NCI-H524 treated with DMSO at 0.1 percent for 48 hours (cell line): ENCODE results near the gene PRDX4.
"Not testable (repeated sequence)": the region's sequence is repeated elsewhere in the genome, so short reads cannot be mapped to it uniquely, and the experiment has no call there.

Experiments
- DNase-seq: peaks from one replicate; lab custom pipeline; 2025; lab: John Stamatoyannopoulos, UW

PRDX4 gene

GRCh38 chrX:23673108-23673507 lies 5.8 kb downstream of the PRDX4 start:
- DNase-seq = no peak

- not testable (repeated sequence) for DNase-seq
These were observed 9.2 kb downstream of the PRDX4 start for GRCh38 chrX:23676486-23676885.

- DNase-seq = no peak
These were observed 24.9 kb downstream of the PRDX4 start for GRCh38 chrX:23692166-23692565.

DNA sequence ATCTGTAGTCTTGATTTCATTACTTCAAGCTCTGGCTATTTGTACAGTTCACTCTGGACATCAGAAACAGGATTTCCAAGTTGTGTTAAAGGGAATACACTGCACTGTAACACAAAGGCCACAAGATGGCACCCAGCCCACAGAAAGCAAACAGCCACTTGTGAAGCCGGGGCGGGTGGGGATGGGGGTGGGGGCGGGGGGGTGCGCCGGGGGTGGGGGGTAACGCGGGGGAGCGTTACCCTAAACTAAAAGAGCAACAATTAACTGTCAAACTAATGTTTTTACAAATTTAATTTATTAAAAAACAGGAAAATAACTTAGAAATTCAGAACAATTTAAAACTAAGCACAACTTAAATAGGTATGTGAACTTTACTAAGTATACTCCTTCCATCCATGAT lies 27.3 kb downstream of the PRDX4 start:
- DNase-seq = no peak

GRCh38 chrX:23699636-23700194 lies 32.4 kb downstream of the PRDX4 start:
- DNase-seq = no peak

GRCh38 chrX:23704673-23705206 lies 37.4 kb downstream of the PRDX4 start:
- no peak for DNase-seq

DNA sequence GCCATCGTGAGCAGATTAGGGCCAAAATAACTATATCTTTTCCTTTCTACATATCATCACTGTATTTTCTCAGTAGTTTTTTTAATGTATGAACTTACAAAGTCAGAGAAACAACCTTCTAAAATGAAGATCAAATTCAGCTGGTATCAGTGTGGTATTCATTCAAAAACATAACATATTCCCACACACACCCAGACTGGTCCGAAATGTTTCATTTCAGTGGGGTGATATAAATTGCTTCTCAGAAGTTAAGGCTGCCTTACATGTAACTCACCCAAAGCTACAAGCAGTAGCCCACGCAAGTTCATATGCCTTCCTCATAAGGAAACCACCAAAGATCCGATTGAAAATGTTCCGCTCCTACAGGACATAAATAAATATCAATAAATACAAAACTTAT lies 37.9 kb downstream of the PRDX4 start:
- no peak for DNase-seq

DNA sequence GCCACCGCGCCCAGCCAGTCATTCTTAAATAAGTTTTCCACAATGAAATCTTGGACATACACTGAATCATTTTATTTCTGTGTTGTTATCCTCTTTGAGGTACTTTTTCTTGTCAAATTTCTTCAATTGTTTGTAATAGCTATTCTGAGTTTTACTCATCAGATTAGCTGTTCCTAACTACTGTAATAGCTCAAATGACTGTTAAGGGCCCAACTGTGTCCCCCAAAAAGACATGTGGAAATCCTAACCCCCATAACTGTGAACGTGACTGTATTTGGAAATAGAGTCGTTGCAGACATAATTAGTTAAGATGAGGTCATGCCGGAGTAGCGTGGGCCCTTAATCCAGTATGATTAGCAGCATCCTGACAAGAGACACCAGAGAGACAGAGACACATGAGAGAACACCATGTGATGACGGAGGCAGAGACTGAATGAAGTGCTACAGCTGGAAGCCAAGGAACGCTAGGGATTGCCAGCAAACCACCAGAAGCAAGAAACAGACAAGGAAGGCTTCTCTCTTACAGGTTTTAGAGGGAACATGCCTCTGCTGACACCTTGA lies 52.9 kb downstream of the PRDX4 start:
- DNase-seq = no peak

GRCh38 chrX:23726191-23726590 lies 58.9 kb downstream of the PRDX4 start:
- no peak for DNase-seq

DNA sequence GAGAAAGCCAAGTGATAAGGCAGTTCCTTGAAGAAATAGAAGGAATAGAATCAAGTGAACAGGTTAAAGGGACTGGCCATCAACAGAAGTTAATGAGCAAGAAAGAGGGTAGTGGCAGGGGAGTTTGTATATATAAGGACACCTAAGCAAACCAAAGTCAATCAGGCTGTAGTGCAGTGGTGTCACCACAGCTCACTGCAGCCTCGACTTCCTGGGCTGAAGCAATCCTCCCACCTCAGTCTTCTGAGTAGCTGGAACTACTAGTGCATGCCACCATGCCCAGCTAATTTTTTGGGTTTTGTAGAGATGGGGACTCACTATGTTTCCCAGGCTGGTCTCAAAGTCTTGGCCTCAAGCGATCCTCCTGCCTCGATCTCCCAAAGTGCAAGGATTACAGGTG lies 59.9 kb downstream of the PRDX4 start:
- DNase-seq = no peak

- no peak for DNase-seq
These were observed 61.9 kb downstream of the PRDX4 start for GRCh38 chrX:23729214-23729613.

- DNase-seq = no peak
These were observed 64.7 kb downstream of the PRDX4 start for GRCh38 chrX:23731951-23732350.

- no peak for DNase-seq
These were observed 65.4 kb downstream of the PRDX4 start for GRCh38 chrX:23732704-23733103.
